Heart left ventricle (tissue), 16 donors: ENCODE data around the gene DOCK8. TPM values are rescaled to one million over a fixed set of nuclear protein-coding genes. Genes with fewer than 3 reads are reported as not detected.

Experiments used
- ATAC-seq, 4 donors: fragments of 200-7000 bp; cut with Tn5 transposase; one replicate each; pipeline ENCODE4 v1.9.1; 2020 to 2022; ENCODE audit warnings: moderate library complexity in 4 of 4, mild to moderate bottlenecking in 3 of 4, moderate number of reproducible peaks in 1 of 4
- DNase-seq, 5 donors: peaks; one replicate each; pipeline ENCODE4 v3.0.0-alpha.2; 2020
- H3K27ac ChIP-seq, 12 donors: fragments of 200-600 bp; sonication (generic) in 4 of 12; one replicate each; pipeline versions ENCODE4 v1.5.0 to v1.8.0; 2016 to 2022; ENCODE audit warnings: mild to moderate bottlenecking in 2 of 12
- H3K27me3 ChIP-seq, 9 donors: fragments of 200-600 bp; sonication (generic) in 2 of 9; one replicate each; pipeline versions ENCODE4 v1.5.1 to v1.8.0; 2016 to 2022; ENCODE audit warnings: mild to moderate bottlenecking in 3 of 9
- H3K36me3 ChIP-seq, 9 donors: fragments of 200-600 bp; sonication (generic) in 2 of 9; one replicate each; pipeline versions ENCODE4 v1.5.0 to v1.8.0; 2018 to 2022; ENCODE audit warnings: mild to moderate bottlenecking in 2 of 9
- H3K4me1 ChIP-seq, 12 donors: fragments of 200-600 bp; sonication (generic) in 4 of 12; one replicate each; pipeline versions ENCODE4 v1.5.0 to v1.8.0; 2016 to 2022; ENCODE audit warnings: mild to moderate bottlenecking in 3 of 12
- H3K4me3 ChIP-seq, 12 donors: fragments of 200-600 bp; sonication (generic) in 4 of 12; one replicate each; pipeline versions ENCODE4 v1.5.0 to v1.8.0; 2017 to 2022; ENCODE audit warnings: mild to moderate bottlenecking in 9 of 12, moderate library complexity in 4 of 12
- H3K9me3 ChIP-seq, 12 donors: fragments of 200-600 bp; sonication (generic) in 4 of 12; one replicate each; pipeline versions ENCODE4 v1.5.0 to v1.8.0; 2016 to 2022; ENCODE audit warnings: mild to moderate bottlenecking in 1 of 12
- CTCF ChIP-seq, 12 donors: fragments of 200-600 bp; sonication (generic) in 4 of 12; IDR thresholded peaks; one replicate each; pipeline versions ENCODE4 v1.5.0 to v1.8.0; 2018 to 2022; ENCODE audit warnings: antibody characterized with exemption in 12 of 12, mild to moderate bottlenecking in 5 of 12
- POLR2A ChIP-seq, 2 donors: fragments of 450-650 bp; IDR thresholded peaks; one replicate each; pipeline ENCODE4 v1.6.1; 2017; ENCODE audit warnings: antibody characterized with exemption in 2 of 2, mild to moderate bottlenecking in 2 of 2, moderate library complexity in 2 of 2
- WGBS, 4 donors: extraction: QIAGEN DNeasy Blood & Tissue Kit in 2 of 4; methylation state at CpG; one replicate each; pipeline versions ENCODE4 v1.1.5 to v1.1.7; 2013 to 2018; 5-methylcytosine and 5-hydroxymethylcytosine counted together
- intact Hi-C, 10 donors: fragments of 100-400 bp; cut with DNase I; formaldehyde crosslinking; loops; one replicate each; pipeline versions ENCODE4 v1.11.1 to v1.14.2; 2022
- polyA plus RNA-seq, 2 donors: library from polyadenylated mRNA; stranded (reverse); fragments of 200-250 nt; gene quantifications; one replicate each; pipeline ENCODE4 v1.2.3, GENCODE V29; 2013
- total RNA-seq, 9 donors: library from RNA; depleted of rRNA in 2 of 9; stranded (reverse); fragments of >200 nt in 2 of 9; fragmentation: NEBNext Ultra II Directional in 3 of 9; extraction: Animal tissue kit (Norgen Biotek cat#: 25700) in 3 of 9; gene quantifications; one replicate each; pipeline versions ENCODE4 v1.1.0 to v1.2.4, GENCODE V29; 2016 to 2023
- donor health status: ischemic (EF 13 %, LVEDD 7.1; RV severe dilation, severe dysfunction).
- donor health status: healthy with polysubstance abuse.
- donor health status: DM: no; HTN: yes; CAD: no.
- donor health status: DM: no; HTN: no; CAD: no.
- donor health status: ischemic (EF 25% LVEDD 6.9; RV normal size, moderate dysfunction).
- donor health status: ischemic (EF 25% LVEDD 5.7; RV mildly dilated, moderate dysfunction).
- donor health status: healthy.
- donor health status: DM: yes; HTN: yes; CAD: no.
- donor health status: ischemic (EF 35%, LVEDD 5.7; RV mildly dilated, moderate dysfunction).
- donor health status: nonischemic (EF 11% LVEDD 7.7; RV severe dilation, severe dysfunction).
- donor health status: DM: yes; HTN: yes; CAD: no.
- donor health status: PGD.
- donor health status: ischemic (EF 29% LVEDD 5.4; RV normal size, mild dysfunction).
- donor health status: nonischemic (EF 23%, LVEDD 6.1; RV moderate dilation, normal function).

Gene DOCK8
- total and polyA plus RNA-seq, 11 donors, result 1.2 to 36.1 (median 2.4) TPM

- Histone ChIP-seq H3K36me3 (no peaks in the 10 kb centered on the region), H3K4me1 (no peaks in the 10 kb centered on the region), H3K9me3 (peaks cover 0 to 6% (median 0%) of the 10 kb centered on the region in 12 donors), H3K27me3 (no peaks in the 10 kb centered on the region), H3K4me3 (no peak overlapping the region), H3K27ac (no peak overlapping the region)
- 70 to 96% (median 93%) methylated on average over 7 of the region's 7 CpGs for WGBS, 4 donors
- ATAC-seq (no peak), DNase-seq (no peak)
- intact Hi-C loops, result no loop called here
- TF ChIP-seq CTCF (IDR thresholded peaks at IDR 0.05) (no peak), POLR2A (IDR thresholded peaks at IDR 0.05) (no peak)
These were observed 268.1 kb downstream of the DOCK8 start for GRCh38 chr9:482739-483138.

GRCh38 chr9:486156-486555 is 271.5 kb downstream of the DOCK8 start:
- H3K9me3 ChIP-seq, result peaks cover 0 to 6% (median 0%) of the 10 kb centered on the region in 12 donors
- no peak for DNase-seq
- TF ChIP-seq POLR2A (IDR thresholded peaks at IDR 0.05), result no peak
- TF ChIP-seq CTCF (IDR thresholded peaks at IDR 0.05), result no peak
- intact Hi-C loops, result no loop called here
- H3K27ac ChIP-seq, result no peak overlapping the region
- H3K4me3 ChIP-seq, result no peak overlapping the region
- H3K4me1 ChIP-seq, result no peaks in the 10 kb centered on the region
- WGBS, 4 donors, result 87 to 95% (median 91%) methylated on average over 4 of the region's 4 CpGs
- no peak for ATAC-seq
- H3K27me3 ChIP-seq, result no peaks in the 10 kb centered on the region
- no peaks in the 10 kb centered on the region for H3K36me3 ChIP-seq

GRCh38 chr9:487429-487828 is 272.8 kb downstream of the DOCK8 start:
- Histone ChIP-seq H3K9me3 (peaks cover 0 to 6% (median 0%) of the 10 kb centered on the region in 12 donors), H3K4me1 (no peaks in the 10 kb centered on the region), H3K4me3 (no peak overlapping the region), H3K27me3 (no peaks in the 10 kb centered on the region), H3K36me3 (no peaks in the 10 kb centered on the region), H3K27ac (no peak overlapping the region)
- no peak for ATAC-seq
- WGBS, 4 donors, result 93 to 100% (median 97%) methylated on average over 2 of the region's 2 CpGs
- no peak for DNase-seq
- intact Hi-C loops, result no loop called here
- TF ChIP-seq CTCF (IDR thresholded peaks at IDR 0.05), result no peak
- no peak for TF ChIP-seq POLR2A (IDR thresholded peaks at IDR 0.05)

- Histone ChIP-seq H3K4me1 (no peaks in the 10 kb centered on the region), H3K27me3 (no peaks in the 10 kb centered on the region), H3K4me3 (no peak overlapping the region), H3K9me3 (peaks cover 0 to 6% (median 0%) of the 10 kb centered on the region in 12 donors), H3K36me3 (no peaks in the 10 kb centered on the region), H3K27ac (no peak overlapping the region)
- intact Hi-C loops, result no loop called here
- DNase-seq (no peak), ATAC-seq (no peak)
- TF ChIP-seq CTCF (IDR thresholded peaks at IDR 0.05) (no peak), POLR2A (IDR thresholded peaks at IDR 0.05) (no peak)
- WGBS, 4 donors, result 59 to 71% (median 66%) methylated on average over 2 of the region's 2 CpGs
These were observed 273.8 kb downstream of the DOCK8 start for GRCh38 chr9:488448-488847.
